GM19455 (cell line): ENCODE results near the gene MYO1C.

Source experiments
- ATAC-seq: cut with Tn5 transposase; IDR thresholded peaks from one replicate; pipeline ENCODE4 v1.9.1; 2021; ENCODE audit not compliant: unreplicated experiment

Gene MYO1C

GRCh38 chr17:1485423-1486376 is 6.8 kb downstream of the MYO1C start:
- no peak for ATAC-seq

GRCh38 chr17:1484676-1485422 is 7.6 kb downstream of the MYO1C start:
- ATAC-seq = no peak

GRCh38 chr17:1484060-1484535 is 8.4 kb downstream of the MYO1C start:
- ATAC-seq = no peak

- ATAC-seq = no peak
Observed at GRCh38 chr17:1482680-1483079, 9.8 kb downstream of the MYO1C start.

GRCh38 chr17:1481736-1482135 is 10.8 kb downstream of the MYO1C start:
- no peak for ATAC-seq

GRCh38 chr17:1480747-1481465 is 11.6 kb downstream of the MYO1C start:
- ATAC-seq = no peak

GRCh38 chr17:1478418-1478817 is 14.1 kb downstream of the MYO1C start:
- ATAC-seq = no peak

GRCh38 chr17:1475321-1475854 is 17.1 kb downstream of the MYO1C start:
- ATAC-seq = no peak

GRCh38 chr17:1474402-1475189 is 17.9 kb downstream of the MYO1C start:
- ATAC-seq = no peak

- ATAC-seq = no peak
Observed at GRCh38 chr17:1473841-1474240, 18.6 kb downstream of the MYO1C start.

GRCh38 chr17:1473170-1473569 is 19.3 kb downstream of the MYO1C start:
- ATAC-seq = no peak

GRCh38 chr17:1471911-1472821 is 20.3 kb downstream of the MYO1C start:
- ATAC-seq = no peak

GRCh38 chr17:1471490-1471889 is 21.0 kb downstream of the MYO1C start:
- no peak for ATAC-seq

GRCh38 chr17:1470755-1471462 is 21.6 kb downstream of the MYO1C start:
- no peak for ATAC-seq

GRCh38 chr17:1470071-1470754 is 22.3 kb downstream of the MYO1C start:
- no peak for ATAC-seq

GRCh38 chr17:1469231-1469852 is 23.1 kb downstream of the MYO1C start:
- no peak for ATAC-seq

GRCh38 chr17:1467898-1468492 is 24.5 kb downstream of the MYO1C start:
- no peak for ATAC-seq
